GM19324 (cell line): Measurements from ENCODE around the gene IFT20.
"Not testable (repeated sequence)": the region's sequence is repeated elsewhere in the genome, so short reads cannot be mapped to it uniquely, and the experiment has no call there.

Source experiments
- ATAC-seq: cut with Tn5 transposase; IDR thresholded peaks from one replicate; pipeline ENCODE4 v1.9.1; 2021; ENCODE audit warnings: mild to moderate bottlenecking, moderate library complexity; ENCODE audit not compliant: unreplicated experiment, low FRiP score

Gene IFT20

DNA sequence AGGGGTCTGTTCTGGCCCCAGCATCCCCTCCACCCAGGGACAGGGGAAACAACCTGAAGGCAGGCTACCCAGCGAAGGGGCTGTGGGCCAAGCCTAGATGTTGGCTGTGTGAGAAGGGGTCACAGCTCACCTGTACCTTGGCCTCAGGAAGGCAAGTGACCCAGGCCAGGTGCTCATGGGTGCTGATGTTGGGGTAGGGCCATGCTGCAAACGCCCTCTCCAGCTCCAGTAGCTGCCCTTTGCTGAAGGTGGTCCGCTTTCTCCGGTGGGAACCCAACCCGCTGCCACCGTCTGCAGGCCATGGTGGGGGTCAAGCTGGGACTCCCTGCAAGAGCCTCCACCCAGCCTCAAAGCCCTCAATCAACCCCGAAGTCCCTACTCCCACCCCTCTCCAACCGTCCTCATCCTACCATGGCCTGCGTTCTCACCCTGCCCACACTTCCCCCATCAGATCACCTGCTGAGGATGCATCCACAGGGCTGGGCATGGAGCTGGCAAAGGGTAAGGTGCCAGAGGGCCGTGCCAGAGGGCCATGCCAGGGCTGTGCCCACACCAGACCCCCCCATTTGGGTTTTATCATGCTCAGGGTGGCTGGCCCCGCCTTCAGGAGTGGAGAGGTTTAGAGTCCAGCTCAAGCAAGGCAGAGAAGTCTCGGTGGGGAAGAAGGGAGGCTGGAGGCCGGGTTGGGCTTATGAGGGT lies 29.5 kb upstream of the IFT20 start, which contains the start of gene SEBOX:
SEBOX (minus strand) TSS at position 535 of the 699 bp plus-strand sequence; CDS start at position 487, 48 bp downstream.
- no peak for ATAC-seq

DNA sequence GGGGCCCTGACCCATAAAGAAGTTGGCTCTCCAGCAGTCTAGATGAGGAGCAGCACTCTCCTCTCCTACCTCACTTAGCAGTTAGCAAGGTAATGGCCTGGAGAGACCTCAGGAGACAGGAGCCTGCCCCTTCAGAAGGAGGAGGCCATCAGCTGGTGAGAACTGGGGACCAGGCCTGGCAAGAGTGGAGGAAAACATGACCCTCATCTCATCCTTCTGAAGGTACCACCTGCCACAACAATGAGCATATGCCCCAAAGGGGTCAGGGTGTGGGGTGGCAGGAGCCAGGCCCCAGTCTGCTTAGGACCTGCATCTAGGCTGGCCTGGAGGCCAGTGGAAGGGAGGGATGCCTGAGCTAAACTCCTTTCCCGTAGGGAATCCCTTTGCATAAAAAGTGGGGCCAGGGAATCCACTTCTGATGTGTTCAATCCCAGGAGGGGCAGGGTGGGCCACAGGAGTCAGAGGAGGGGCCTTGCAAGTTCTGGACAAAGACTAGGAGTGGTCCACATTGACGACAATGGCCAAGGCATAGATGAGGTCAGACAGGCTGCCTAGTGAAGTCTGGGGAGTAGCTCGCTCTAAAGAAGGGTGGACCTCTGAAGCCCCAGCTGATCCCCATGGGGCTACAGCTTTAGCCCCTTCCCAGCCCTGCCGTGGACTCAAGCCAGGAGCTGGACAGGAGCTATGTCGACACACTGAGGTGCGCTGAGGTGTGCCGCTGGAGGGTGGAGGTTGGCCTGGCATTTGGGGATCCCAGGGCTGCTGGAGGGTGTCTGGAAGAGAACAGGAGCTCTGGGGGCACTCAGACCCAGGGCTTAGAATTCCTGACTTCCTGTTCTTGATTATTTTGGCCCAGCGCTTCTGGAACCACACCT lies 28.7 kb upstream of the IFT20 start:
- ATAC-seq = no peak

DNA sequence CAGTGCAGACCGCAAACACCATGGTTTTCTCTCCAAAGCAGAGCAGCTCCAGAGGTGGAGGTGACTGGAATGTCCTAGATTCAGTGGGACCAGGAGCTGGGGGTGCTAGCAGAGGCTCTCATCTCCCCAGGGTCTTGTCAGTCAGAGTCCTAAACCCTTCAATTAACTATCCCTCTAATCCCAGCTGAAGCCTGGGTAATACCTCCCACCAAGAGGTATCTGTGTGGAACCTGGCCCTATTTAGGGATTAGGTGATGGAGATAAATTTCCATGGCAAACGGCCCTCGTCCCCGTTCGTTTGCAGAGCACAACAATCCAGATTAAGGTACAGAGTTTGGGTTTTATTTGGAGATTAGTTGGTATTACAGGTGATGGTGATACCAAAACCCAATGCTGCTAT lies 27.9 kb upstream of the IFT20 start:
- no peak for ATAC-seq

DNA sequence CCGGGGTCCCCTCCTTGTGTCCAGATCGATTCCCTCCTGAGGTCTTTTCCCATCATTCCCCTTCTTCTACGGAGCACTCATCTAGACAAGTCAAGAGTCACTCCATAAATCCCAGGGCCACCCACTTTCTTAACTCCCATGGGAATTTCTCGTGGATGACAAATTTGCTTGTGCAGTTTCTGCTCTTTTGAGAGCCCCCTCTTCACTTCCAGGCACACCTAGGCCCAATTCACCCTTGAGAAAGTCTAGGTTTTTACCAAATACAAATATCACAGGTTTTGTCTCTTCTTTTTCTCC lies 22.6 kb upstream of the IFT20 start:
- ATAC-seq = no peak

DNA sequence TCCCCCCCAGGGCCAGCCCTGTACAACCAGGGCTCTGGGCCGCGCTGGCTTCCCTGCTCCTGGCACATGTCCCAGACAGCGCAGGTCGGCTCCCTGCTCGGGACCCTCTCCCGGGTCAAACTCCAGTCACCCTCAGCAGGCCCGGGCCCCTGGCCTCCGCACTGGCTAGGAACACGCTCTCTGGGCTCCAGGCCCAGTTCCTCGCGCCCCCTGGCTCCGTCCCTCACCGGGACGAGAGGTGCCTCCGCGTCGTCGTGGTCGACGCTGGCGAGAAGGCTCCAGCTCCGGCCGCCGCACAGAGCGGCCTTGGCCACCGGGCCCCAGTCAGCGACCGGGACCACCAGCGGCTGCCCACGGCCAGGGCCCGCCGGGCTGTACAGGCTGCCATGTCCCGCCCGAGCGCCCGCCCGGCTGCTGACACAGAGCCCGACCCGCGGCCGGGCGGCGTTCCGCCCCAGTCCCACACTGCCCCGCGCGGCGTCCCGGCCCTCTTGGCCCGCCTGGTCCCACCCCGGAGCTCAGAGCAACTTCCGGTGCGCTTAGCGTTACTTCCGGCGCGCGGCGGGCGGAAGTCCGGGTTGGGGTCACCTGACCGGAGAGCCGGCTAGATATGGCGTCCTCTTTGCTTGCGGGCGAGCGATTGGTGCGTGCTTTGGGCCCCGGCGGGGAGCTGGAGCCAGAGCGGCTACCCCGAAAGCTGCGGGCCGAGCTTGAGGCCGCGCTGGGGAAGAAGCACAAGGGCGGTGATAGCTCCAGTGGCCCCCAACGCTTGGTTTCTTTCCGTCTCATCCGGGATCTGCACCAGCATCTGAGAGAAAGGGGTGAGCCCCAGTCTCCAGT lies 22.0 kb upstream of the IFT20 start, which contains the start of gene POLDIP2:
POLDIP2 (minus strand) TSS at position 467 of the 840 bp plus-strand sequence; CDS start at position 388, 79 bp downstream.
- peak; percentile 98 for ATAC-seq

DNA sequence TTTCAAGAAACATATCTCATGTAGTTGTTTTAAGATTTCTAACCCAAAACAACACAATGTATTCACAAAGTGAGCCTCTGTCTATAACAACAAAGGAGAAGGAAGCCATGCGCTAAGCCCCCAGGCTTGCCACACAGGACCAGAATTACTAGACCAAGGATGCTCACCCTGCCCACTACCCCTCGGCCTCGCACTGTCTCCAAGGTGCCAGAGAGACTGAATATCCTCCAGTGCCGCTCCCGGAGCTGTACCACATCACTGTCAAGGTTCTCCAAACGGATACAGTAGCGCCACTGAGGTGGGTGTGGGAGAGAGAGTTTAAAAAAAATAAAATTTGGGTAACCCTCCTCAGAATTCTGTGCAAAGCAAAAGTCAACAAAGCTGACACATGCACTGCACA lies 15.0 kb upstream of the IFT20 start:
- ATAC-seq = no peak

DNA sequence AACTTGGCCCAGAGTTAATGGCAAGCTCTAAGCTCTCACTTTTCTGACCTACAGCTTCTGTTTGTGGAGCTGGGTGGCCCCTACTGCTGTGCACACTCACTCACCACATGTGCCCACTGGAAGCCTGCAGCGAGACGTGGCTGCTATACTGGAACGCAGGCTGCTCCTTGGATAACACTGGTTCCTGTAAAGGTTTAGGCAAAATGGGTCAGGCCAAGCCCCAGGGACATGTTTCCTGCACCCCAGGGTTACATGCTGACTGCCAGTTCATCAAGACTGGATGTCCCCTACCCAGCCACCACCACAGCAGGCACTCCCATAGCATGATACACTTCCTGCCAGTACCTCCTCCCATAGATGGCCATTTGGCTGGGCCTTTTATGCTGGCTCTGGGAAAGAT lies 13.7 kb upstream of the IFT20 start:
- ATAC-seq = no peak

DNA sequence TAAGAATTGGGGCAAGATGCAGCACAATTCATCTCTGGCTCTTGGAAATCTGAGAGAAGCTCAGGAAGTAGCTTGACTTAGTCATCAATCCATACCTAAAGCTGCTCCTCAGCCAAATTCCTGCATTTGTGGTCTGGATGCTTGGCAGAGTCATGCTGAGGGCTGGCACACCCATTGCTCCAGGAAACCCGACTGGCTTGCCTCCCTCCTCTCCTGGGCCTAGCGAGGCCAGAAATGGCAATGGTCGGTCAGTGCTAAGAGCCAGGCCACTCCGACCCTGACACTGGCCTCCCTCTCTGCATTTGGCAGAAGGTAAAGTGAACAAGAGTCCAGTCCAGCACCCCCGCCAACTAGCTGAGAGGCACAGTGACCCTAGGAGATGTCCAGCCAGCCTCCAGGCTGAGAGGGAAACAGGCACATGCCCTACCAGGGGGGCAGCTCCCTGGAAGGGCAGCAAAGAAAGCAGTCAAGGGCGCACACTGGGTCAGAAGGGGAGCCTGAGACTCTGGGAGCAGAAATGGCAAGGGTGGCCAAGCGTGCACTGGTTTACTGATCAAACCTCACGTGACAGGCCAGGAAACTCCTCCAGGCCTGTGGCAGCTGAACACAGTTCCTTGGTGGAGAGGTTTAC lies 12.1 kb upstream of the IFT20 start:
- ATAC-seq = no peak

DNA sequence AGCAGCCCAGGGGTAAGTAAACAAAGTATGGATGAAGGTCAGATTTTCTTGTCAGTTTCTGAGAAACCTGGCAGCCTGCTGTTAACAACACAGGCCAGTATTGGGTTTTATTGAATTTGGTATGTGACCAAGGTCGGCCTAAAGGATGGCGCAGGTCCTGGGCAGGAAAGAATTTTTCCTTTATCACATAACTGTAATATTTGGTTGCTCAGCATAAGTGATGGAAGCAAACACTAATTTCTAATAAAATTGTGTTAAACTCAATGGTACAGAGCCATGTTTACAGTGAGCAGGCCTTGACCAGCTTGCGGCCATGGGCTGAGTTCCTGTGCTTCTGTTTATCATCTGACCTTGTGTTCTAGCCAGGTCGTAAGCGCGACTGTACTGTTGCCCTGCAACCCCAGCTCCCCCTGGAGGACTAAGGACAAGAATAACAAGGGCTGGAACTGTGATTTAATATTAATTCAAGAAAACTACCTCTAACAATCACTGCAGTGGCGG lies 11.5 kb upstream of the IFT20 start:
- ATAC-seq = no peak

DNA sequence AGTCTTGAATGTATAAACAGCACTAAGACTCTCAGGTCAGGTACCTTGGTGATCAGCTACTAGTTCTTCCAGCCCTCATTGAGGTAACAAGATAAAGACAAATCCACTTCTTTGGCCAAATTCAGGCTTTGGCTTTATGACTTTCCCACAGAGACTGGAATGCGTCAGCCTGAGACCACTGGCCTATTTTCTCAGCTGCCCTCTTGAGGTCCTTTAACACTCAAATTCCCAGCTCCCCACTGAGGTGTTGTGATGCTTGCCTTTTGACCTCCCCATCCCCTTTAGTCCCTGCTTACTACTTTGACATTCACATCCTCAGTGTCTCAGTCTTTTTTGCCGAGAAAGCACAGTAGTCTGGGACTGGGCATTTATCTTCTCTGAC lies 10.9 kb upstream of the IFT20 start:
- no peak for ATAC-seq

DNA sequence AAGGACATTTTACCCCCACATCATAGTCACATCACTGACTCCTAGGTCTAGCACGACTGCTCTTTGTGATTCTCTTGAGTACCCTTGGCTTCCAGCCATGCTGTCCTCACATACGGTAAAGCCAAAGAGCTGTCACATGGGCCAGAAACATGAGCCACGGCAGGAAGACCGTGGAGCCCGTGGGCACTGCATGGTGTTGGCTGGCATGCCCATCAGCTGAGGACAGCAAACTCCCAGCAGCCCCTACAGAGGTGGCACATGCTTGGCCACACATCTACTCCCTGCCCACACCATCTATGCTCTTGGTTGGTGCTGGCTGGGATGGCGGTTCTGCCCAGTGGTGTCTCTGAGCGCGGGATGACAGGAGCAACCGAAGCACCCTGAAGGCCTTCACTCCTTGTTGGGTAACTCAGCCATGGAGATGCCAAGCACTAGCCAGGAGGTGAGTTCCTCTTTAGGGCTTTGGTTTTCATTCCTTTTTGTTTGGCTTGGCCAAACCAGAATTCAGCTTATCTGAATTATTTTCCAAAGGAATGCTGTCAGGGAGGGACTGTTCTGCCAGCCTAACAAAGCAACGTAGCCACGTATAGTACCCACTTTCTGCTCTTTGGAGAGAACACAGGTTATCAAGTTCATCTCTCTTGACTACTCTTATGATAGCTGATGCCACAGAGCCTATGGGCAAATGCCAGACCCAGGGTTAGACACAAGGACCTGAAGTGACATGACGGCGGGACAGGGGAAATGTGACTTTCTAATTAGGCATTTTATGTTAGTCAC lies 10.3 kb upstream of the IFT20 start:
- no peak for ATAC-seq

DNA sequence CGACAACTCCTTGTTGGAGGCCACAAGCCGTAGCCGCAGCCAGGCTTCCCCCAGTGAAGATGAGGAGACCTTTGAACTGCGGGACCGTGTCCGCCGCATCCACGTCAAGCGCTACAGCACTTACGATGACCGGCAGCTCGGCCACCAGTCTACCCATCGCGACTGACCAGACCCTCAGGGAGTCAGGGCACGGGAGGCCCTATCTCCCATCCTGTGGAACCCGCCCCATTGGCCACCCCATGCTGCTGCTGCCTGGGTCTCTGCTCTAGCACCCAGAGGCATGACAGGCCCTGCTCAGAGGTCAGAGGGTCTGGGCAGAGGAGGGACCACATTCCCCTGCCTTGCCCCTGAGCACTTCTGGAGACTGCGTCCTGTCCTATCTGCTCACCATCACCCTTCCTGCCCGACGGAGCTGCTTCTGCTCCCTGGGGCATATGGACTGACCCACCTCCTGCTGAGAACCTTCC lies 9.2 kb upstream of the IFT20 start:
- no peak for ATAC-seq

DNA sequence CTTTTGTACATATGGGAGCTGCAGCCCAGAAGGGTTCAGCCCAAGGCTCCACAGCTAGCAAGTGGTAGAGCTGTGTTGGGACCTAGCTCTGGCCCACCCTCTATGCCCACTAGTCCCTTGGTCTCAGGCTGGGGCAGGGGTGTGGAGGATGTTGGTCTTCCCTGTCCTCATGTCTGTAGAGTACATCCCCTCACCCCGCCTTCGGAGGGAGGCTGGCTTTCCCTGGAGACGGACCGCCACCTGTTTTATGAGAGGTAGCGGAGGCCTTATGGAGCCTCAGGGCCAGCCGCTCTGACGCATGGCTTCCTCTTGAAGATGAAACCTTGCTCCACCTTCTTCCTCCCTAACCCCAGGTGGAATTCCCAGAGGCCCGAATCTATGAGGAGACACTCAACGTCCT lies 8.7 kb upstream of the IFT20 start:
- ATAC-seq = no peak

DNA sequence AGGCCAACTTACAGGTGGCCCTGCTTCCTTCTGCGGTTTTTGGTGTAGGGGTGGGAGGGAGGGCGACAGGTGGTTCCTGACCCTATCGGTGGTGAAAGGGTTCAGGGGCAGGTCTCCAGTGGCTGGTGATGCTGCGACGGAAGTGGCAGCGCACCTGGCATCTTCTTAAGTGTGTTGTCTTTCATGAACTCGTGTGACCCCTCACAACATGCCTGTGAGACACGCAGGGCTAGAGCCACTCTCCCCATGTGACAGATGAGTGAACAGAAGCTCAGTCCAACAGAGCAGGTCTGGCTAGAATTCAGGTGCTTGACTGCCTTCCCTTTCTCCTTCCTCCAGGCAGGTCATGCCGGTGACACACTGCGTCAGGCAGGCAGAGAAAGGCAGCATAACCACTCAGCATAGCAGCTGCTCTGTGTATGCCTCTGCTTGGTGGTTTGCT lies 8.2 kb upstream of the IFT20 start:
- no peak for ATAC-seq

DNA sequence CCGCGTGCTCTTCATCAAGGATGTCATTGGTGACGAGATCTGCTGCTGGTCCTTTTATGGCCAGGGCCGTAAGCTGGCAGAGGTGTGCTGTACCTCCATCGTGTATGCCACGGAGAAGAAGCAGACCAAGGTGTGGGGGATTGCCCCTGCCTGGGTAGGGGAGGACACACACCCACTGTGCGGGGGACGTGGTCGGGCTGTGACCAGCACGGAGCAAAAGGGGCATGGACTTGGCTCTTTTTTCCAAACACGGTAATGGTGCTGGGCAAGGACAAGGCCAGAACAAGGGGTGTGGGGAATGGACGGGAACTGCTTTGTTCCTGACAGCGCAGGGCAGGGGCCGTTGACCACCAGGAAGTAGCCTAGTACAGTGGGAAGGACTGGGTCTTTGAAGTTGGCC lies 7.0 kb upstream of the IFT20 start:
- ATAC-seq = no peak

DNA sequence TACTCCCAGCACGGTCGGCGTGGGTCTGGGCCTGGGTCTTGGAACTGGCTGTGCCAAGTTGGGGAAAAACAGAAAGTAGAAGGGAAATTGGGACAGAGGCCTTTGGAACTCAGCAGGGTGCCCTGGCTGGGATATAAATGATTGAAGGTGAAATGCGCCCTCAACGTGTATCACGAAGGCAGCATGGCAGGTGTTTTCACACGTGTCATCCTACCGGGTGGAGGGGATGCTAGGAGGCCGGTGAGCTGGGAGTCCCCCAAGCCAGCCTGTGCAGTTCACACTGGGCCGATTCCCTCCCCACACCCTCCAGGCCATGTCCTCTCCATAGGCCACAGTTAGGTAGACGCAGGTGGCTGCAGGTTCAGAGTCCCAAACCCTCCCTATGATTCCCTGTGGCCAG lies 6.2 kb upstream of the IFT20 start:
- ATAC-seq = no peak

DNA sequence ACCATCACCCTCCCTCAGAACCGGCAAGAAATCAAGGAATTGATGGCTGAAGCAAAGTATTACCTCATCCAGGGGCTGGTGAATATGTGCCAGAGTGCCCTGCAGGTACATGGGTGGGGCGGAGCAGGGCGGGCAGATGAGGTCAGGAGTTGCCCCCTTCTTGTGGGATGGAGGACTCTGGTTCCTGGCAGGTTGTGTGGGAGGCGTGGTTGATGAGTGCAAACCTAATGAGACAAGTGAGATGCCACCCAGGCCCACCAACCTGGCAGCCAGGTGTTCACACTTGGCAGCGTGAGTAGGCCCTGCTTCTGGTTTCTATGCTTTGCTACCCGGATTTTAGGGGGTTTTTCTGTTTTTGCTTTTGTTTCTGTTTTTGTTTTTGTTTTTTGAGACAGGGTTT lies 5.1 kb upstream of the IFT20 start:
- no peak for ATAC-seq

DNA sequence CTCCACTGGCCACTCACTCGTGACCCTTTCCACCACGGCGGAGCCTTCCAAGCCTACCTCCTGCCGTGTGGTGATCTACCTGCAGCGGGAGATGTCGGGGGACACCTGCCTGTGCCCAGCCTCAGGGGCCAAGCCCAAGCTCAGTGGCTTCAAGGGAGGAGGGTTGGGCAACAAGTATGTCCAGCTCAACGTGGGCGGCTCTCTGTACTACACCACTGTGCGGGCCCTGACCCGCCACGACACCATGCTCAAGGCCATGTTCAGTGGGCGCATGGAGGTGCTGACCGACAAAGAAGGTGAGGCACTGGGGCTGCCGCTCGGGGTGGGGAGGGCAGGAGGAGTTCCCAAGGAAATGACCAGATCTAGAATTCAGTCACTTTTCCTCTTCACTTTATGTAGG lies 4.2 kb upstream of the IFT20 start:
- ATAC-seq = no peak

DNA sequence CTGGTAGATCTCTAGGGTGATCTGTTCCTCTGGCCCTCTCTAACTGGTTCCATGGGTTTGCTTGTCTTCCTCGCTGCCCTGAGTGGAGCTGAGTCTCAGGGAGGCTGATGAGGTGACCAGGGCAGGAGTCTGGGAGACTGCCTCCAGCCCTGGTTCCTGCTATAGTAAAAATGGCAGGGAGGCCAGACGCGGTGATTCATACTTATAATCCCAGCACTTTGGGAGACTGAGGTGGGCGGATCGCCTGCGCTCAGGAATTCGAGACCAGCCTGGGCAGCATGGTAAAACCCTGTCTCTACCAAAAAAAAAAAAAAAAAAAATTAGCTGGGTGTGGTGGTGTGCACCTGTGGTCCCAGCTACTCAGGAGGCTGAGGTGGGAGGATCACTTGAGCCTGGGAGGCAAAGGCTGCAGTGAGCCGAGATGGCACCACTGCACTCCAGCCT lies 3.5 kb upstream of the IFT20 start:
- ATAC-seq = not testable (repeated sequence)
